GM12878 (cell line): ENCODE results near the gene NOX1. TPM values are rescaled to one million over a fixed set of nuclear protein-coding genes. Genes with fewer than 3 reads are reported as not detected.

Experiments used
- ATAC-seq: fragments of 200-7000 bp; cut with Tn5 transposase; 3 replicates; pipeline ENCODE4 v1.9.1; 2020; ENCODE audit warnings: mild to moderate bottlenecking, moderate library complexity
- BruUV-seq: library from RNA; stranded (reverse); fragments of 400-500 nt; replicated peaks from 2 replicates; lab custom pipeline; 2021; lab: Mats Ljungman, UMichigan
- CTCF ChIA-PET: fragments of 300-600 bp; sonication (Branson Sonifier 250); formaldehyde crosslinking; extraction: SDS; loops from one replicate; lab custom pipeline; 2021; ENCODE audit warnings: inconsistent platforms; lab: Yijun Ruan, JAX
- POLR2A ChIA-PET: fragments of 350-600 bp; formaldehyde crosslinking; extraction: SDS; loops from one replicate; lab custom pipeline; 2021; ENCODE audit warnings: inconsistent platforms; lab: Charles Lee
- RAD21 ChIA-PET: fragments of 300-600 bp; sonication (Branson Sonifier 250); formaldehyde crosslinking; loops from one replicate; lab custom pipeline; 2023; ENCODE audit warnings: antibody characterized with exemption; ENCODE audit not compliant: unreplicated experiment; lab: Charles Lee
- SMC1A ChIA-PET: fragments of 300-600 bp; sonication (Branson Sonifier 250); formaldehyde crosslinking; loops from one replicate; lab custom pipeline; 2023; ENCODE audit not compliant: unreplicated experiment, uncharacterized antibody; lab: Charles Lee
- DNase-seq: peaks from one replicate; pipeline ENCODE4 v3.0.0-alpha.2; 2011; ENCODE audit warnings: low read depth, low spot score
- FAIRE-seq: peaks from 3 replicates; lab custom pipeline; 2011; peaks lifted over from hg19 to GRCh38; lab: Jason Lieb, UNC
- H2AFZ ChIP-seq: 2 replicates; pipeline ENCODE4 v1.6.0; 2011; ENCODE audit warnings: low read depth, low read length, control low read depth; ENCODE audit not compliant: control insufficient read depth
- H3K27ac ChIP-seq: 2 replicates; pipeline ENCODE4 v1.5.1; 2011; ENCODE audit warnings: control low read depth; ENCODE audit not compliant: control insufficient read depth, insufficient read depth
- H3K27me3 ChIP-seq, 2 experiments: replicated peaks in 1 of 2; 2 replicates each; pipeline versions ENCODE4 v1.6.0 to v1.6.1; 2011; ENCODE audit warnings: low read length in 1 of 2; ENCODE audit not compliant: control insufficient read depth in 2 of 2, insufficient read depth in 2 of 2
- H3K36me3 ChIP-seq, 2 experiments: 2 replicates each; pipeline ENCODE4 v1.5.1; 2011; ENCODE audit warnings: low read length in 1 of 2; ENCODE audit not compliant: control insufficient read depth in 2 of 2, insufficient read depth in 2 of 2
- H3K4me1 ChIP-seq: 2 replicates; pipeline ENCODE4 v1.6.1; 2011; ENCODE audit warnings: mild to moderate bottlenecking, low read length, moderate library complexity, mixed read lengths; ENCODE audit not compliant: control insufficient read depth, insufficient read depth
- H3K4me2 ChIP-seq: 2 replicates; pipeline ENCODE4 v1.6.0; 2011; ENCODE audit warnings: control low read depth; ENCODE audit not compliant: control insufficient read depth, insufficient read depth
- H3K4me3 ChIP-seq: fragments of 200-600 bp; sonication (generic); 2 replicates; pipeline ENCODE4 v1.5.1; 2016
- H3K79me2 ChIP-seq: 2 replicates; pipeline ENCODE4 v1.6.0; 2011; ENCODE audit warnings: low read length; ENCODE audit not compliant: control insufficient read depth, insufficient read depth
- H3K9ac ChIP-seq: 2 replicates; pipeline ENCODE4 v1.8.0; 2011; ENCODE audit warnings: low read length, control low read depth, mixed read lengths; ENCODE audit not compliant: control insufficient read depth, insufficient read depth
- H3K9me3 ChIP-seq: replicated peaks from 3 replicates; pipeline ENCODE4 v1.5.1; 2011; ENCODE audit warnings: mild to moderate bottlenecking, low read length; ENCODE audit not compliant: control insufficient read depth, insufficient read depth
- H4K20me1 ChIP-seq: 2 replicates; pipeline ENCODE4 v1.6.0; 2011; ENCODE audit not compliant: control insufficient read depth, insufficient read depth
- CHD4 ChIP-seq: fragments of 200-600 bp; sonication (generic); IDR thresholded peaks from 2 replicates; pipeline ENCODE4 v1.6.1; 2016; ENCODE audit warnings: mild to moderate bottlenecking
- EGR1 ChIP-seq, 2 experiments: IDR thresholded peaks; 1 replicate in 1 of 2; 2 replicates in 1 of 2; pipeline ENCODE4 v1.6.1; 2011 to 2012; ENCODE audit warnings: low read depth in 2 of 2, low read length in 2 of 2, borderline replicate concordance in 1 of 2, mild to moderate bottlenecking in 1 of 2, moderate library complexity in 1 of 2
- HDGF ChIP-seq: fragments of 450-650 bp; IDR thresholded peaks from 2 replicates; pipeline ENCODE4 v1.6.1; 2016; ENCODE audit warnings: antibody characterized with exemption
- KLF5 ChIP-seq: fragments of 450-650 bp; IDR thresholded peaks from 2 replicates; pipeline ENCODE4 v1.6.1; 2014; ENCODE audit warnings: mild to moderate bottlenecking; ENCODE audit not compliant: partially characterized antibody
- MAX ChIP-seq: IDR thresholded peaks from 2 replicates; pipeline ENCODE4 v1.6.1; 2012; ENCODE audit warnings: low read depth, low read length, improper control_type of control experiment
- MEF2A ChIP-seq: IDR thresholded peaks from 2 replicates; pipeline ENCODE4 v1.6.1; 2011; ENCODE audit warnings: low read depth, mild to moderate bottlenecking, low read length, moderate library complexity; ENCODE audit not compliant: insufficient read depth
- MTA3 ChIP-seq: IDR thresholded peaks from 2 replicates; pipeline ENCODE4 v1.6.1; 2012; ENCODE audit warnings: low read length, inconsistent platforms, borderline replicate concordance
- MYB ChIP-seq: fragments of 150-350 bp; IDR thresholded peaks from 2 replicates; pipeline ENCODE4 v1.6.1; 2014; ENCODE audit warnings: mild to moderate bottlenecking, low read depth, low read length, borderline replicate concordance
- SMAD5 ChIP-seq: IDR thresholded peaks from 2 replicates; pipeline ENCODE4 v1.6.1; 2016; ENCODE audit warnings: antibody characterized with exemption, low read depth
- SUPT20H ChIP-seq: IDR thresholded peaks from 2 replicates; pipeline ENCODE4 v1.6.1; 2011; ENCODE audit warnings: low read depth, mild to moderate bottlenecking, low read length, moderate library complexity, borderline replicate concordance; ENCODE audit not compliant: control insufficient read depth
- TAF1 ChIP-seq: IDR thresholded peaks from 2 replicates; pipeline ENCODE4 v1.6.1; 2011; ENCODE audit warnings: mild to moderate bottlenecking, low read depth, low read length, borderline replicate concordance
- YY1 ChIP-seq: IDR thresholded peaks from 2 replicates; pipeline ENCODE4 v1.6.1; 2011; ENCODE audit warnings: low read depth, mild to moderate bottlenecking, low read length
- ZNF274 ChIP-seq: IDR thresholded peaks from one replicate; pipeline ENCODE4 v1.8.0; 2011; ENCODE audit not compliant: insufficient read length, insufficient read depth
- ZNF622 ChIP-seq: fragments of 450-650 bp; IDR thresholded peaks from 2 replicates; pipeline ENCODE4 v1.6.1; 2017; ENCODE audit warnings: mild to moderate bottlenecking, inconsistent platforms
- WGBS: methylation state at CpG from one replicate; pipeline ENCODE4 v1.1.6; 2016; ENCODE audit warnings: low lambda C conversion rate; ENCODE audit not compliant: insufficient replicate concordance, insufficient coverage; ENCODE audit errors: missing lambda C conversion rate; 5-methylcytosine and 5-hydroxymethylcytosine counted together
- in situ Hi-C: fragments of 300-500 bp; cut with MboI; formaldehyde crosslinking; loops from 9 replicates; pipeline ENCODE4 v1.14.3; 2018; ENCODE audit warnings: mixed read lengths
- intact Hi-C: fragments of 100-400 bp; cut with micrococcal nuclease; formaldehyde crosslinking; loops from one replicate; pipeline ENCODE4 v1.14.2; 2022; ENCODE audit not compliant: unreplicated experiment
- polyA plus RNA-seq, 11 experiments: library from polyadenylated mRNA; depleted of rRNA in 4 of 11; unstranded in 6 of 11; stranded (reverse) in 5 of 11; fragments of >200 nt; fragmentation: Nextera tagmentation in 4 of 11; fragmentation: Illumina TruSeq in 1 of 11; extraction: Ambion mirVana in 4 of 11; extraction: Trizol in 1 of 11; gene quantifications; 1 replicate in 1 of 11; 2 replicates in 10 of 11; pipeline versions ENCODE4 v1.2.1 to v1.2.3, GENCODE V29; 2011 to 2016; ENCODE audit warnings: inconsistent platforms in 2 of 11, missing spikeins in 2 of 11, low read depth in 1 of 11
- total RNA-seq, 4 experiments: library from RNA; depleted of rRNA in 3 of 4; stranded (reverse); fragments of >200 nt in 3 of 4; fragmentation: Illumina TruSeq in 1 of 4; extraction: Trizol in 1 of 4; gene quantifications; 2 replicates each; pipeline versions ENCODE4 v1.2.1 to v1.2.3, GENCODE V29; 2013 to 2021
- TF ChIP-seq, protein P1 (sequence below): IDR thresholded peaks from 2 replicates; pipeline ENCODE4 v1.6.1; 2011; ENCODE audit warnings: borderline replicate concordance, low read depth, mild to moderate bottlenecking, moderate library complexity, mixed read lengths, low read length; ENCODE audit not compliant: insufficient read depth; ENCODE audit errors: extremely low read length
- TF ChIP-seq, protein P2 (sequence below): IDR thresholded peaks from 2 replicates; pipeline ENCODE4 v1.6.1; 2012; ENCODE audit warnings: low read depth, low read length, improper control_type of control experiment
- TF ChIP-seq, protein P3 (sequence below): fragments of 450-650 bp; IDR thresholded peaks from 2 replicates; pipeline ENCODE4 v1.6.1; 2017; ENCODE audit warnings: mild to moderate bottlenecking, low read depth, inconsistent platforms; ENCODE audit not compliant: poor library complexity, severe bottlenecking

NOX1 gene
- total and polyA plus RNA-seq, 10 of the 15 experiments (the other 5 are each of a cell fraction or from before 2014, with no cell fraction given), result 0.03 to 0.09 (median 0.08) TPM; not detected in 6

- Histone ChIP-seq H3K27ac (no peak overlapping the region), H3K4me3 (no peak overlapping the region), H3K9ac (no peak overlapping the region), H3K4me1 (no peaks in the 10 kb centered on the region), H3K4me2 (no peak overlapping the region), H3K9me3 (no peaks in the 10 kb centered on the region; the same call in 2 of the 3 replicates), H3K79me2 (peaks cover 10% of the 10 kb centered on the region), H3K36me3 (no peaks in the 10 kb centered on the region), H2AFZ (no peak overlapping the region), H4K20me1 (no peaks in the 10 kb centered on the region), H3K27me3 (no peaks in the 10 kb centered on the region; a peak in 2 of 4 replicates)
- ATAC-seq (no peak), FAIRE-seq (no peak), DNase-seq (no peak)
- 15% methylated on average over 2 of the region's 2 CpGs for WGBS
- intact Hi-C loops (no loop called here), in situ Hi-C loops (no loop called here)
- ChIA-PET POLR2A (interaction anchor here (0.5 kb wide), 1 partner anchor 249 kb away, joined by 3 read pairs; no protein-coding TSS in a partner anchor), CTCF (no interaction called here), RAD21 (no interaction called here), SMC1A (no interaction called here)
- no TSS peak for BruUV-seq
- no peak for TF ChIP-seq MYB
- no peak for TF ChIP-seq MEF2A
- TF ChIP-seq, protein P1, sequence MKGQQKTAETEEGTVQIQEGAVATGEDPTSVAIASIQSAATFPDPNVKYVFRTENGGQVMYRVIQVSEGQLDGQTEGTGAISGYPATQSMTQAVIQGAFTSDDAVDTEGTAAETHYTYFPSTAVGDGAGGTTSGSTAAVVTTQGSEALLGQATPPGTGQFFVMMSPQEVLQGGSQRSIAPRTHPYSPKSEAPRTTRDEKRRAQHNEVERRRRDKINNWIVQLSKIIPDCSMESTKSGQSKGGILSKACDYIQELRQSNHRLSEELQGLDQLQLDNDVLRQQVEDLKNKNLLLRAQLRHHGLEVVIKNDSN, result no peak
- TF ChIP-seq EGR1 (IDR thresholded peaks at IDR 0.05; ENCODE audit: borderline replicate concordance in 1 of 2, low read depth in 2 of 2, low read length in 2 of 2), result no peak
- no peak for TF ChIP-seq KLF5
- TF ChIP-seq, protein P2, sequence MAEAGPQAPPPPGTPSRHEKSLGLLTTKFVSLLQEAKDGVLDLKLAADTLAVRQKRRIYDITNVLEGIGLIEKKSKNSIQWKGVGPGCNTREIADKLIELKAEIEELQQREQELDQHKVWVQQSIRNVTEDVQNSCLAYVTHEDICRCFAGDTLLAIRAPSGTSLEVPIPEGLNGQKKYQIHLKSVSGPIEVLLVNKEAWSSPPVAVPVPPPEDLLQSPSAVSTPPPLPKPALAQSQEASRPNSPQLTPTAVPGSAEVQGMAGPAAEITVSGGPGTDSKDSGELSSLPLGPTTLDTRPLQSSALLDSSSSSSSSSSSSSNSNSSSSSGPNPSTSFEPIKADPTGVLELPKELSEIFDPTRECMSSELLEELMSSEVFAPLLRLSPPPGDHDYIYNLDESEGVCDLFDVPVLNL, result no peak
- TF ChIP-seq, protein P3, sequence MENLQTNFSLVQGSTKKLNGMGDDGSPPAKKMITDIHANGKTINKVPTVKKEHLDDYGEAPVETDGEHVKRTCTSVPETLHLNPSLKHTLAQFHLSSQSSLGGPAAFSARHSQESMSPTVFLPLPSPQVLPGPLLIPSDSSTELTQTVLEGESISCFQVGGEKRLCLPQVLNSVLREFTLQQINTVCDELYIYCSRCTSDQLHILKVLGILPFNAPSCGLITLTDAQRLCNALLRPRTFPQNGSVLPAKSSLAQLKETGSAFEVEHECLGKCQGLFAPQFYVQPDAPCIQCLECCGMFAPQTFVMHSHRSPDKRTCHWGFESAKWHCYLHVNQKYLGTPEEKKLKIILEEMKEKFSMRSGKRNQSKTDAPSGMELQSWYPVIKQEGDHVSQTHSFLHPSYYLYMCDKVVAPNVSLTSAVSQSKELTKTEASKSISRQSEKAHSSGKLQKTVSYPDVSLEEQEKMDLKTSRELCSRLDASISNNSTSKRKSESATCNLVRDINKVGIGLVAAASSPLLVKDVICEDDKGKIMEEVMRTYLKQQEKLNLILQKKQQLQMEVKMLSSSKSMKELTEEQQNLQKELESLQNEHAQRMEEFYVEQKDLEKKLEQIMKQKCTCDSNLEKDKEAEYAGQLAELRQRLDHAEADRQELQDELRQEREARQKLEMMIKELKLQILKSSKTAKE, result no peak
- TF ChIP-seq SUPT20H, result no peak
- TF ChIP-seq TAF1, result no peak
- TF ChIP-seq ZNF622, result no peak
- no peak for TF ChIP-seq MTA3
- no peak for TF ChIP-seq YY1
- no peak for TF ChIP-seq CHD4
- TF ChIP-seq ZNF274, result no peak
- TF ChIP-seq HDGF, result no peak
- TF ChIP-seq MAX, result no peak
- TF ChIP-seq SMAD5, result no peak
Measured at GRCh38 chrX:100817340-100817739, 56.8 kb downstream of the NOX1 start.
